Ishikawa (cell line): ENCODE data around the gene GOSR2.

ENCODE experiments used
- CEBPB ChIP-seq: IDR thresholded peaks from 2 replicates; pipeline ENCODE4 v1.6.1; 2012
- CREB1 ChIP-seq: IDR thresholded peaks from 2 replicates; pipeline ENCODE4 v1.6.1; 2012; ENCODE audit warnings: low read depth
- EGR1 ChIP-seq: IDR thresholded peaks from 2 replicates; pipeline ENCODE4 v1.6.1; 2012
- EP300 ChIP-seq: IDR thresholded peaks from 2 replicates; pipeline ENCODE4 v1.6.1; 2012; ENCODE audit warnings: borderline replicate concordance
- FOXM1 ChIP-seq: IDR thresholded peaks from 2 replicates; pipeline ENCODE4 v1.6.1; 2012; ENCODE audit warnings: low read depth, borderline replicate concordance
- NFIC ChIP-seq: IDR thresholded peaks from 2 replicates; pipeline ENCODE4 v1.6.1; 2012
- RAD21 ChIP-seq: IDR thresholded peaks from 2 replicates; pipeline ENCODE4 v1.6.1; 2012; ENCODE audit warnings: low read depth
- REST ChIP-seq: IDR thresholded peaks from 2 replicates; pipeline ENCODE4 v1.6.1; 2012; ENCODE audit warnings: low read depth, mild to moderate bottlenecking
- TAF1 ChIP-seq: IDR thresholded peaks from 2 replicates; pipeline ENCODE4 v1.6.1; 2012; ENCODE audit warnings: low read depth, mild to moderate bottlenecking
- TCF12 ChIP-seq: IDR thresholded peaks from 2 replicates; pipeline ENCODE4 v1.6.1; 2012; ENCODE audit warnings: low read depth
- YY1 ChIP-seq: IDR thresholded peaks from 2 replicates; pipeline ENCODE4 v1.6.1; 2012; ENCODE audit warnings: low read depth

- TF ChIP-seq EP300 (no peak), NFIC (no peak), RAD21 (no peak), CREB1 (no peak), CEBPB (no peak), TCF12 (no peak), REST (no peak), YY1 (no peak), EGR1 (no peak), FOXM1 (no peak), TAF1 (no peak)
Observed at GRCh38 chr17:46878055-46878454, 44.9 kb upstream of the GOSR2 start.
